ENCODE results near the gene UNC5B. TPM values are rescaled to one million over a fixed set of nuclear protein-coding genes. Genes with fewer than 3 reads are reported as not detected.
"Not testable (repeated sequence)": the region's sequence is repeated elsewhere in the genome, so short reads cannot be mapped to it uniquely, and the experiment has no call there.

The UNC5B gene
- polyA plus RNA-seq, 4 donors = 44.7 to 106 (median 49.3) TPM

DNA sequence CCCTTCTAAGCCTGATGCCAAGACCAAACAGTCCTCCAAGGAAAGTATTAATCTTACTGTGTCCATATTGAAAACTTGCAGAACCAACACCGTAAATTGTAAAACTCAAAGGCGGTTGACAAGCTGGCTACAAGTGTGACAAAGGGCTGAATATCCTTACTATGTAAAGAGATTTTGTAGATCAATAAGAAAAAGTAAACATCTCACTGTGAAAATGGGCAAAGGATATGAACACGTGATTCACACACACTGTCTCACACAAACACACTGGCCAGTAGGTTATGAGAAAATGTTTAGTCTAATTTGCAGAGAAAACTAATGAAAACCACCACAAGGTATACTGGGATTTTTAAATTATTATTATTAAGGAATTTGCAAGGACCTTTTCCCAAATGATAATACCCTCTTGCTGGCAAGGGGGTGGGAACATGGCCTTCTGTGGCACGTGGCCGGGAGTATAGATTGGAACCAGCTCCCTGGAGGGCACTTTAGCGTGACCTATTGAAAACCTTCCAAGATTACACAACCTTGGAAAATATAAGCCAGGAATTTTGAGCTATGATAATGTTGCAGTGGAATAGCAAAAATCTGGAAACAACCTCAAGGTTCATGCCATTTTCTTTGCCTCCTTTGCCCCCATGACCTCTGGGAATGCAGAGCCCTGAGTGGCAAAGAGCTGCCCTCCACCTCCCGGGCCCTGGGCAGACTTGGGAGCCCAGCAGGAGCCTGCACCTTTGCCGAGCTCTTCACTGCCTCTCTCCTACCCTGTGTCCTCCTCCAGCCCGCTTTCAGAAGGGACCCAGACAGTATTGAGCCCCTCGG lies 80.5 kb downstream of the UNC5B start:
- no peak for DNase-seq (ENCODE audit: low read depth in 4 of 4, low spot score in 3 of 4)

DNA sequence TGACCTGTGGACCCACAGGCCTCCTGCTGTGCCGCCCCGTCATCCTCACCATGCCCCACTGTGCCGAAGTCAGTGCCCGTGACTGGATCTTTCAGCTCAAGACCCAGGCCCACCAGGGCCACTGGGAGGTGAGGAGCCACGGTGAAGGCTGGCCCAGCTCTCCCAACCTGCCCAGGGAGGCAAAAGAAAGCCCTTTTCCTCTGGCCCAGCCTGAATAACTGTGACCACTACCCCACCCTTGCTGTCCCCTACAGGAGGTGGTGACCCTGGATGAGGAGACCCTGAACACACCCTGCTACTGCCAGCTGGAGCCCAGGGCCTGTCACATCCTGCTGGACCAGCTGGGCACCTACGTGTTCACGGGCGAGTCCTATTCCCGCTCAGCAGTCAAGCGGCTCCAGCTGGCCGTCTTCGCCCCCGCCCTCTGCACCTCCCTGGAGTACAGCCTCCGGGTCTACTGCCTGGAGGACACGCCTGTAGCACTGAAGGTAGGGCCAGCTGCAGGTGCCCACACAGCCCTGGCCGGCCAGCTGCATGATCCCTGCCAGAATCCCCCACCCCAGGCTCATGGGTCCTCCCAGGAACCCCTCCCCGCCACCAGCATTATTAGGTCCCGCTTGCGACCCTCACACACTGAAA lies 81.2 kb downstream of the UNC5B start:
- DNase-seq (ENCODE audit: low read depth in 4 of 4, low spot score in 3 of 4) = no peak

DNA sequence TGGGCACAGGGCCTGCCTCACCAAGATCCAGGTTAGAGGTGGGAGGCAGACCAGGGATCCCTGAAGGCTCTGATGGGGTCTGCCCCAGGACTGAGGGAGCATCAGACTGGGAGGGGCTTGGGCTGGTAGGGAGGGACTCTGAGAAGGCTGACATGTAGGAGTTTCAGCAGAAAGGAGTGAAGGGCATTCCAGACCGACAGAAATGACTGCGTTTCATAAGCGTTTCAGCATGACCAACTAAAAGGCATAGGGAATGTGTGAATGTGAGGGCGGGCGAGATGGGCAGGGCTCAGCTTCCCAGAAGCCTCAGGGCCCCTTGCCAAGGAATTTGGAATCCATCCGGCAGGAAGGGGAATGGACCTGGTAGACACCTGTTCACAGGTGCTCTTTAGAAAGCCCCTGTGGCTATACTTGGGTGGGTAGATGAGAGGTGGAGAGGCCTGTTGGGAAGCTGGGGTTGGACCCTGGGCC lies 81.8 kb downstream of the UNC5B start:
- no peak for DNase-seq (ENCODE audit: low read depth in 4 of 4, low spot score in 3 of 4)

DNA sequence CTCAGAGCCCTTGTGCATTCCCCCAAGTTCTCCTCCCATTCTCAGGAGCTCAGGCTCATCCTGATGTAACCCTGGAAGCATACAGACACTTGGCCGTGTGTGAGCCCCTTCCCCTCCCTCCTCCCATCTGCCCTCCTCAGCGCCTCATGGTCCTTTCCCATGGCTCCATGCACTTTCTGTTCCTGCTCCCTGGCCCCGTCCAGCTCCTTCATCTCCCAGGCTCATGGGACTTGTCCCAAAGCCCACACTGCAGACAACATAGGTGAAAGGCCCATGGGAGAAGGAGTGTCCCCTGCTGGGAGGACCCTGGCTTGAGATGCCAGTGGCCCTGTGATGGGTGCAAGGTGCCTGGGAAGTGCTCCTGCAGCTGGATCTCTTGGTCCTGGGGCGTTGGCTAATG lies 82.5 kb downstream of the UNC5B start:
- DNase-seq (ENCODE audit: low read depth in 4 of 4, low spot score in 3 of 4) = no peak

DNA sequence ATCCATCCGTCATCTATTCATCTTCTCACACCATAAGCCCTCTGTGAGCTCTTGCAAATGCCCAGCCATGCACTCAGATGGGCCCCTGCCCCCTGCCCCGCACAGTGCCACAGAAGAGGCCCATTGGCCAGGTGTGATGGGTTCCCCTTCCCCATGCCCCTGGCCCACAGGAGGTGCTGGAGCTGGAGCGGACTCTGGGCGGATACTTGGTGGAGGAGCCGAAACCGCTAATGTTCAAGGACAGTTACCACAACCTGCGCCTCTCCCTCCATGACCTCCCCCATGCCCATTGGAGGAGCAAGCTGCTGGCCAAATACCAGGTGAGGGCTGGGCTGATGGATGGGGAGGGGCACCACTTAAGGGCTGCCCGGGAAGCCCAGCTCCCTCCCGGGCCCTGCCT lies 83.3 kb downstream of the UNC5B start:
- no peak for DNase-seq (ENCODE audit: low read depth in 4 of 4, low spot score in 3 of 4)

DNA sequence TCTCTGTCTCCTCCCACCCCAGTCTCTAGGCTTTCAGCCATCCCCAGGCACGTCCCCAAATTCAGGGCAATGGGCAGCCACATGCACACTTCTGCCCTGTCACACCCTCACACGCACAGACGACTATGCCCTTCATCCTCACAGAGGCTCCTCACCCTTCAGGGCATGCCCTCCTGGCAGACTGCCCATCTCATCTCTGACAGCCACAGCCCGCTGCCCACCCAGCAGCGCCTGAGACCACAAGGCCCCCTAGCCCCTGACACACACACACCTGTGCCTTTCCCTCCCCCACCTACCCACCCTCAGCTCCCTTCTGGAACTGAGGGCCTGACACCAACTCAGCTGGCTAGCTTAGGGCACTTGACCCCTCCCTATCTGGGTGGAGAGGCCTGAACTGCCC lies 83.7 kb downstream of the UNC5B start:
- DNase-seq (ENCODE audit: low read depth in 4 of 4, low spot score in 3 of 4) = no peak

DNA sequence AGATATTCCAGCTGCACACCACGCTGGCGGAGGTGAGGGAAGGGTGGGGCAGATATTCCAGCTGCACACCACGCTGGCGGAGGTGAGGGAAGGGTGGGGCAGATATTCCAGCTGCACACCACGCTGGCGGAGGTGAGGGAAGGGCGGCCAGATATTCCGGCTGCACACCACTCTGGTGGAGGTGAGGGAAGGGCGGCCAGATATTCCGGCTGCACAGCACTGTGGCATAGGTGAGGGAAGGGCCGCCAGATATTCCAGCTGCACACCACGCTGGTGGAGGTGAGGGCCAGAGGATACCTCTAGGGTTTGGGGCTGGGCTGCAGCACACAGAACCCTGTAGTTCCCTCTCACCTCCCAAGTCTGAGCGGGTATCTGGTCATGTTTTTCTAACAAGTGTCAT lies 84.4 kb downstream of the UNC5B start:
- DNase-seq (ENCODE audit: low read depth in 4 of 4, low spot score in 3 of 4) = not testable (repeated sequence)

DNA sequence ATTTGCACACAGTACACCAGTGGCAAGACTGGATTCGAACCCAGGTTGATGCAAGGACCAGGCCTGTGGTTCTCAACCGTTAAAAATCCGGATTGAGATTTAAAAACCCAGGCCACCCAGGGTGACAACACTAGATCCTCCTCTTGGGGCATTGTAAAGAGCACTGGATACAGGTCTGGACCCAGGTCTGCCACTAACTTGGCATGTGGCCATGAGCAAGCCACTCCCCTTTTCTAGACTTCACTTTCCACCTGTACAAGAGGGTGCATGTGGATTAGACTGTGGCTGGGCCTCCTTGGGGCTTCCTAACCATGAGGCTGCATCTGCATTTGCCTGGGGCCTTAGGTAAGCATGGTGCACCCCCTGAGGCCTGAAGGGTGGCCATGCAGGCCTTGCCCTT lies 85.0 kb downstream of the UNC5B start:
- no peak for DNase-seq (ENCODE audit: low read depth in 4 of 4, low spot score in 3 of 4)

DNA sequence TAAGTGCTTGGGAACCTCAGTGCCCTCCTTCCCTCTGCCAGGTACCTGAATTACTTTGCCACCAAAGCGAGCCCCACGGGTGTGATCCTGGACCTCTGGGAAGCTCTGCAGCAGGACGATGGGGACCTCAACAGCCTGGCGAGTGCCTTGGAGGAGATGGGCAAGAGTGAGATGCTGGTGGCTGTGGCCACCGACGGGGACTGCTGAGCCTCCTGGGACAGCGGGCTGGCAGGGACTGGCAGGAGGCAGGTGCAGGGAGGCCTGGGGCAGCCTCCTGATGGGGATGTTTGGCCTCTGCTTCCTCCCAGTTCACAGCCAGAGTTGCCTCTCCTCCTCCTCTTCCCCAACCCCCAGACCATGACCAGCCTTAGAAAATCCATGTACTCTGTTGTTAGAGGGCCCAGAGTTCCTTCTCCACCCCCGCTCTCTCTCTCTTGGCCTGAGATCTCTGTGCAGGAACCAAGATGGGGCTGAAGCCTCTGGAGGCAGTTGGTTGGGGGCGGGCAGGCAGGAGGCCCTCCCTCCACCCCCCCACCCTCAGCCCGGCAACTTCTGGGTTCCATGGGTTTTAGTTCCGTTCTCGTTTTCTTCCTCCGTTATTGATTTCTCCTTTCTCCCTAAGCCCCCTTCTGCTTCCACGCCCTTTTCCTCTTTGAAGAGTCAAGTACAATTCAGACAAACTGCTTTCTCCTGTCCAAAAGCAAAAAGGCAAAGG lies 86.9 kb downstream of the UNC5B start:
- no peak for DNase-seq (ENCODE audit: low read depth in 4 of 4, low spot score in 3 of 4)

DNA sequence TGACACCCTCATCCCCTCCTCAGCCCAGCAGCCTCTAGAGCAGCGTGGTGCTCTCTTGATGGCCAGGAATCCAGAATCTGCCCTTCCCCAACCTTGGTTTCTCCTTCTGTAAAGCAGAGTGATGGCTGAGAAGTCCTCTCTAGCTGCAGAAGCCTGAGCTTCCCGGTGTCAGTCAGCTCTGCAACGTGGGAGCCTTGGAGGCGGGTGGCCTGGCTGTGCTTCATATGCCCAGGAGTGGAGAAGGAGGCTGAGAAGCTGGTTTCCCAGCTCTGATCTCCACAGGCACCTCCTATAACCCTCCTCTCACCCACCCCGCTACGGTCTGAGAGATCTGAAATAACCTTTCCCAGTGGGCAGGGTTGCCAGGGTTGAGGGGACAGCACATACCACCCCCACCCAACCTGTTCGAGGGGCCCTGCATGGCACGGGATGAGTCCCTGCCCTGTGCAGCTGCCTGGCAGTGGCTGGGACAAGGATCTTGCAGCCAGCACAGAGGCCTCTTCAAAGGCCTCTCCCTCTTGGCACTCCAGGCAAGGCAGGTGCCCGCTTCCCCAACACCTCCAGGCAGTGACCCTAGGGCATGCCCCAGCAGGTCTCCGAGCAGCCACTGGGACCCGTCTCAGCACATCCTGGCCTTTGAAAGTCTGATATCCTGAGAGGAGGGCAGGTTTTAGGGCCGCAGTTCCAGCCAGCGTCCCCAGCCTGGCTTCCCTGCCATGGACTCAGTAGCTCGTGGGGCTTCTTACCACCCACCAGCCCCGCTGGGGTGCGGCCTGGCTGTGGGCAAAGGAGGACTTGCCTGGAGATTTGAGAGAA lies 88.4 kb downstream of the UNC5B start:
- DNase-seq (ENCODE audit: low read depth in 4 of 4, low spot score in 3 of 4) = no peak

DNA sequence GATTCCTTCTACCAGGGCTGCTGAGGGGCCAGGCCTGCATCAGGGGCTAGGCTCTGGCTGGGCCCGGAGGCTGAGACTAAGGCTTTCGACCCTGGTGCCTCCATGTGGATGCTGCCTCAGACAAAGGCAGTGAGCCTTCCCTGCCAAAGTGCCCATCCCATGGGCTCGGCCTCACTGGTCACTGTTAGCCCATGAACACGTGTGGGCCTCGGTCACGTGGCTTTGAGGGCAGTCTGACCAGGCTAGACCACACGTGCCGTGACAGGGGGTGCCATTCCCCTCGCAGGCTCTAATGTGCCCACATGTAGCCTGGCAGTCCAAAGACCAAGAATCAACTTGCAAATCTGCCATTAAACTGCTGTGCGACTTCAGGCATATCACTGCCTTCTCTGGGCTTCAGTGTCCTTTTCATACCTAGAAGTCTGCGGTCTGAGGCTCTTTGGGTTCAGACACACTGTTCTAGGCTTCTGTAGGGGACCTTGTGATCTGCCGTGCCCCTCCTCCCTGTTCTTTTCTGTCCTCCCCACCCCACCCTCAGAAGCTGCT lies 89.1 kb downstream of the UNC5B start:
- no peak for DNase-seq (ENCODE audit: low read depth in 4 of 4, low spot score in 3 of 4)

DNA sequence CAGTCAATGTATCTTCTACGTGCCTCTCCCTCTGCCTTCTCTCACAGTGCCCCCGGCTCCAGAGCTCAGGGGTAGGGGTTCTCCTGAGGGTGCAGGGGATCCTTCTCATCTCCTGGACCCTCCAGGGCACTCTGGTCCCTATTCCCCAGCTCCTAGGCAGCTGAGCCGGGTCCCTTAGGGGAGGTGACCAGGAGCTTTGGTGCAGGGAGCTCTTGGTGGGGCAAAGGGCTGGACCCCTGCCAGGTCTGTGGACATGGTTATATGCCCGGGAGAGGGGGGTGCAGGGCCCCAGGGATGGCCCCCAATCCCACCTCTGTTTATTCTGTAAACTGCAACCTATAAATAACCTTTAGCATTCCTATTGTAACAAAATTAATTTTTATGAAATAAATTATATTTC lies 90.1 kb downstream of the UNC5B start:
- DNase-seq (ENCODE audit: low read depth in 4 of 4, low spot score in 3 of 4) = no peak

DNA sequence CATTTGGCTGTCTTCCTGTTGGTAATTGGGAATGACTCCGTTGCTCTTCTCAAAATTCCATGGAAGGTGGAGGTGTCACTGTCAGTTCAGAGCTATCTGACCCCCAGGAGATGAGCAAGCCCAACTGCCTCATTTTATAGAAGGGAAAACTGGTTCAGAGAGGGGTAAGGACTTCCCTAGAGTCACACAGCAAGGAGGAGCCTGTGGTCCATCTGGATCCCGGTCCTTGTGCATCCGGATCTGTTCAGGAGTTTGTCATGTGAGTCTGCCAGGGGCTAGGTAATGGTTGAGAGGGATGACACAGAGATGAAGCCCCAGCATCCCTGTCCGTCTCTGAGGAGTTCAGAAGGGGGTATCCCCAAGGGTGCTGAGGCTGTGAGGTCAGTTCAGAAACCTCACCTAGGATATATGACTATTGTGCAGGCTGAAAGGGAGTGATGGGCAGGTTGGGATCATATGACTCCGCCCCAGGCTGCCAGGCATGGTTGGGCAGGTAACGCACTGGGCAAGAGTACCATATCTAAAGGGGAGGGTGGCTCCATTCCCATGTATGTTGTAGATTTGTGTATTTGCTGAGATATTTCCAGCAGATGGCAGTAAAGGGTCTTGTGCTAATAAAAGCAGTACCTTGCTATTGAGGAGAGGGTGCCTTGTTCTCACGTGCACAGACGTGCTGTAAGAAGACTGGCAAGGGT lies 90.7 kb downstream of the UNC5B start:
- DNase-seq (ENCODE audit: low read depth in 4 of 4, low spot score in 3 of 4) = no peak

DNA sequence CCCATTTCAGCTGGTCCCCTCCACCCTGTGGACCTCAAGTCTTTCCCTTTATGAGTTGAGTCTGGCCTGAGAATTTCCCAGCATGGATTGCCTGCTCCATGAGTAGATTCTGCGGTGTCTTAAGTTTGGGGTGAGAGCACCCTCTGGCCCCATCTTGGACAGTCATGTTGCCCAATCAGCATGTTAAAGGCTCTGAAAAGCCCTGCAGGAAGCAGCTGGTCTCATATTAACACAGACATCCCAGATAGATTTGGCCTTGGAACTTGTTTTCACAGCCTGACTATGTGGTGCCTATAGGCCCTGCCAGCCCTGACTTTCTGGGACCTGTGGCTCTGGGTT lies 91.2 kb downstream of the UNC5B start:
- DNase-seq (ENCODE audit: low read depth in 4 of 4, low spot score in 3 of 4) = no peak

DNA sequence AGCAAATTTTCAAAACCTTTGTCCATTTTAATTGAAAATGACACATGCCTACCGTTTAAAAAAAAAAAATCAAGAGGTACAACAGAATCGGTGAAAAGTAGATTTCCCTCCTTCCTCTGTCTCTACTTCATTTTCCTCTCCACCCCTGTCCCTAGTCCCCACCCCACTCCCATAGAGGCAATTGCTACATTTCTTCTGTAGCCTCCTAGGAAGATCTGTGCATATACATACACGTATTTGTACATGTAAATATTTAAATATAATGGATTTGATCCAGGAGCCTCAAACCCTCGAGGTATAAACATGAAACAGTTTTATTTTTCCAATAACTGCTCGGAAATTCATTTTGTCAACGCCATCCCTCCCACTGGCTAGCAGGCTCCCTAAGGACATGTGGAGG lies 92.5 kb downstream of the UNC5B start:
- no peak for DNase-seq (ENCODE audit: low read depth in 4 of 4, low spot score in 3 of 4)

DNA sequence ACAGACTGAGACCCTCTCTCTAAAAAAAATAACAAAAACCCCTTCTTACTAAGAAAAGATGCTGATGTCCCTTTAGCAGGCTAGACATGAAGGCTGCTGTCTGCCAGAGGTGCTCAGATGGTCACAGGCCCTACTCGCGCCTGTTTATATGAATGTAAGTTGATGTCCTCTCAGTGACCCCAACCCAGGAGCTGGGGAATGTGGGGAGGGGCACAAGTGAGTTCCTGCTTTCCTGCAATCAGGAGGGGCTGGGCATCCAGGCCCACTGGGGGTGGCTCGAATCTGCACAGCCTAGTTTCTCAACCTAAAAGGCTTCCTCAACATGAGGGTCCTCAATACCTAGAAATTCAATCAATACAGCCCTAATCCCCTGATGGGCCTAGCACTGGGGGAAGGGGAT lies 94.6 kb downstream of the UNC5B start:
- no peak for DNase-seq (ENCODE audit: low read depth in 4 of 4, low spot score in 3 of 4)

DNA sequence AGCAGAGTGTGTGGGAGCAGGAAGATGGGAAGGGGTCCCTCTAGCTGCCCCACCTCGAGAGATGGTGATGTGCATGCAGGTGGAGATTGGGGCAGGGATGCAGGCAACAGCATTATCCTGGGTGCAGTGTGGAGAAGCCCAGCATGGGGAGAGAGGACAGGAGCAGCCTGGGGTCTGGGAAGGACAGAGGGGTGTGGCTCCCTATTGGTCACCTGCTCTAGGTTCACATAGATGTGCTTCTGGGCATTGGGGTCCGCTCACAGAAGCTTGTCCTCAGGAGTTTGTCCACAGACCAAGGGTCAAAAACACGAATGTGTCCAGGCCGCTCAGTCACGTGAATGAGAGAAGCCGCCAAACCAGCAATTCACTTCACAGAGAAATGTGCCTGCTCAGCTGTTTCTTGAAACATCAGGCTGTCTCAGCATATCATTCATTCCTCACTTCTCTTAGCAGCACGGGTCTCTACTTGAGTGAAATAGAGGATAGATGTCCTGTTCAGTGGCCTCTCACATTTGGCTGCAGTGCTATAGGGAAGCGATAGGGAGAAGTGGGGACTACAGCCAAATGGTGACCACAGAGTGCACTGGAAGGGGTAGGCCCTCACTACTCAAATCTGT lies 95.2 kb downstream of the UNC5B start:
- DNase-seq (ENCODE audit: low read depth in 4 of 4, low spot score in 3 of 4) = no peak

DNA sequence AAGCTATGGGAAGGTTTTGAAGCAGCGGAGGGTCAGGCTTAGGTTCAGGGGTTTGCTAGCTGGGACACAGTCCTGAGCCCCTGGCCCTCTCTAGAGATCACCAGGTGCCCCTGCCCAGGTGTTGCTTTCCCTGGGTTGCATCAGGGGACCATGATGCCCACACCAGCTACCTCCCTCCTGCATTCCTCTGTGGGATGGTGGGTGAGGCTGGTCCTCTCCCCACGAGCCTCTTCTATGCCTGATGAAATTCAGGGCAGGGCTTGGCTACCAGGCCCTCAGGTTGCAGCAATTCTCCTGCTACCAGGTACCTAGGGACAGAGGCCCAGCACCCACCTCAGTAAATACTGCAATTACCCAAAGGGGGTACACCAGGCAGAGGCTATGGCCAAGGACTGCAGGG lies 95.9 kb downstream of the UNC5B start:
- no peak for DNase-seq (ENCODE audit: low read depth in 4 of 4, low spot score in 3 of 4)

DNA sequence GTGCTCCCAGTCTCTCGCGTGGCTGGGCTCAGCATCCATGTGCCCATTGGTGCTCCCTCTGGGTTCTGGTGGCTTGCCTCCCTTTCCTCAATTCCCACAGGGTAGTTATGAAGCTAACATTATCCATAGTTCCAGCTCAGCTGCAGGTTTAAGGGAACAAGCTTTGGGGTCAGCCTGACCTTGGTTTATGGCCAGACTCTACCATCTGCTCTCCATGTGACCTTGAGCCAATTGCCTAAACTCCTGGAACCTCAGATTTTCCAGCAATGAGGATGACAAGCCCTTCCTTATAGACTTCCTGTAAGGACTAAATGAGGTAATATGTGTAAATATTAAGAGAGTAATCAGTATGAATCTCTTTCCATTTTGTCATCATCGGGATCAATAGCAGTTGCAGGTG lies 96.6 kb downstream of the UNC5B start:
- no peak for DNase-seq (ENCODE audit: low read depth in 4 of 4, low spot score in 3 of 4)

DNA sequence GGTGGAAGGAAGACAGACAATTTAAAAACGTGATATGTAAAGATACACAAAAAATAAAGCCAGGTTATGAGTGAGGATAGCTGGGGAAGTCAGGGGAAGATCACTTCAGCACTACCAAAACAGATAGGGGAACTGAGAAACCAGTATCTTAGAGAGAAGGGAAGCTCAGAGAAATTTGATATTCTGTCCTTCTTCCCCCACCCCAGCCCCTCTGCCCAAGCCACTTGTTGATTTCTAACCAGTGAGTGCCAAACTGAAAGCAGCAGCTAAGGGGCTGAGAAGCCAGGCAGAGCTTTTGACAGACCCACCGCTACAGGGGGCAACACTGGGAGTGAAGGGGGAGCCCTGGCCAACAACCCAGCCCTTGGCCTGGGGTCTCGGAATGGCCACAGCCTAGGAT lies 97.5 kb downstream of the UNC5B start:
- no peak for DNase-seq (ENCODE audit: low read depth in 4 of 4, low spot score in 3 of 4)

Data from left renal pelvis (tissue), 4 donors.